Cardiac fibroblast (primary cell): ENCODE data around the gene TBC1D3B.
"Not testable (repeated sequence)": the region's sequence is repeated elsewhere in the genome, so short reads cannot be mapped to it uniquely, and the experiment has no call there.

ENCODE experiments used
- DNase-seq, 2 donors: peaks; one replicate each; pipeline versions ENCODE4 v3.0.0 to v3.0.0-alpha.2; 2010; ENCODE audit warnings: low read depth in 2 of 2
- H3K4me3 ChIP-seq, 2 donors: replicated peaks in 1 of 2; 1 replicate in 1 of 2; 2 replicates in 1 of 2; pipeline ENCODE4 v1.5.1; 2011; ENCODE audit warnings: low read depth in 2 of 2, low read length in 2 of 2, mild to moderate bottlenecking in 2 of 2, moderate library complexity in 1 of 2
- TF ChIP-seq, protein P1 (sequence below): IDR thresholded peaks from one replicate; pipeline ENCODE4 v1.5.1; 2011; ENCODE audit warnings: low read depth, mild to moderate bottlenecking, low read length, inconsistent platforms

The TBC1D3B gene

DNA sequence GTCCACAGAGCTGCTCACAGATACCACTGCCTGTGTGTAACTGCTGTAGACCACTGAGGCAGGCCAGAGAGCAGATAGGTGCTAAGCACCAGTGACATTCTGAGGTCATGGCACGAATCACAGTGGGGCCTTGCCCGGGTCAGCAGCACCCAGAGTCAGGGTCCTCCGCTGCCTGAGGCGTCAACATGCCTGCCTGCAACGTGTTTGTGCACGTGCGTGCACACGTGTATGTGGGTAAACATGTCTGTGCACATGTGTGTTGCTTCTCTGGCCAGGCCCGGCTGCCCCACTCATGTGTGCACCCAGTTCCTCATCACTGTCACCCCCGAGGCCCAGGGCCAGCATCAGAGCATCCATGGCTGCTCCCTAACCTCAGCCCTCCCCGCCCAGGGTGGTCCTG lies at the start of gene TBC1D3B:
TSS of gene TBC1D3B (minus strand) at position 101 of the 400 bp plus-strand sequence. CDS start 1,586 bp downstream, outside the sequence.
- not testable (repeated sequence) for DNase-seq, H3K4me3 ChIP-seq

DNA sequence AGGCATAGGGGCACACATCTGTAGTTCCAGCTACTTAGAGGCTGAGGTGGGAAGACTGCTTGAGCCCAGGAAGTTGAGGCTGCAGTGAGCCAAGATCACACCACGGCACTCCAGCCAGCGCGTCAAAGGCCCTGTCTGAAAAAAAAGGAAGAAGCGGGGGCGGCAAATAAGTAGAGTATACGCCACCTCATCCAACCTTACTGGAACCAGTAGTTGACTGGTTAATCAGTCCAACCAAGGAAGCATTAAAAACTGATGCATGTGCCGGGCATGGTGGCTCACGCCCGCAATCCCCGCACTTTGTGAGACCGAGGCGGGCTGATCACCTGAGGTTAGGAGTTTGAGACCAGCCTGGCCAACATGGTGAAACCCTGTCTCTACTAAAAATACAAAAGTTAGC lies 46.5 kb upstream of the TBC1D3B start:
- not testable (repeated sequence) for H3K4me3 ChIP-seq, DNase-seq

DNA sequence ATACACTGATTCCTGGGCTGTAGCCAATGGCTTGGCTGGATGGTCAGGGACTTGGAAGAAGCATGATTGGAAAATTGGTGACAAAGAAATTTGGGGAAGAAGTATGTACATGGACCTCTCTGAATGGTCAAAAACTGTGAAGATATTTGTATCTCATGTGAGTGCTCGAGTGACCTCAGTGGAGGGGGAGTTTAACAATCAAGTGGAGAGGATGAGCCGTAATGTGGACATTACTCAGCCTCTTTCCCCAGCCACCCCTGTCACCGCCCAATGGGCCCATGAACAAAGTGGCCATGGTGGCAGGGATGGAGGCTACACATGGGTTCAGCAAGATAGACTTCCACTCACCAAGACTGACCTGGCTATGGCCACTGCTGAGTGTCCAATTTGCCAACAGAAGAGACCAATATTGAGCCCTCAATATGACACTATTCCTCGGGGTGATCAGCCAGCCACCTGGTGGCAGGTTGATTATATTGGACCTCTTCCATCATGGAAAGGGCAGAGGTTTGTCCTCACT lies 45.2 kb upstream of the TBC1D3B start:
- DNase-seq, H3K4me3 ChIP-seq: not testable (repeated sequence)

DNA sequence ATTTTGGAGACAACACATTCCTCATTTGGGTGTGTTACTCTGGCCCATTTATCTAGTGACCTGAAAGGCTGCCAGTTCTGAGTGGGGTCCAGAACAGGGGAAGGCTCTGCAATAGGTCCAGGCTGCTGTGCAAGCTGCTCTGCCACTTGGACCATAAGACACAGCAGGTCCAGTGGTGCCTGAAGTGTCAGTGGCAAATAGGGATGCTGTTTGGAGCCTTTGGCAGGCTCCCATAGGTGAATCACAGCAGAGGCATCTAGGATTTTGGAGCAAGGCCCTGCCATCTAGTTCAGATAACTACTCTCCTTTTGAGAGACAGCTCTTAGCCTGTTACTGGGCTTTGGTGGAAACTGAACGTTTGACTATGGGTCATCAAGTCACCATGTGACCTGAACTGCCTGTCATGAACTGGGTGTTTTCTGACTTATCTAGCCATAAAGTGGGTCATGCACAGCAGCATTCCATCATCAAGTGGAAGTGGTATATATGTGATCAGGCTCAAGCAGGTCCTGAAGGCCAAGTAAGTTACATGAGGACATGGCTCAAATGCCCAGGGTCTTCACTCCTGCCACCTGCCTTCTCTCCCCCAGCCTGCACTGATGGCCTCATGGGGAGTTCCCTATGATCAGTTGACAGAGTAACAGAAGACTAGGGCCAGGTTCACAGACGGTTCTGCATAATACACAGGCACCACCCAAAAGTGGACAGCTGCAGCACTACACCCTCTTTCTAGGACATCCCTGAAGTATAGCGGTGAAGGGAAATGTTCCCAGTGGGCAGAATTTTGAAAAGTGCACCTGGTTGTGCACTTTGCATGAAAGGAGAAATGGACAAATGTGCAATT lies 44.5 kb upstream of the TBC1D3B start:
- not testable (repeated sequence) for H3K4me3 ChIP-seq

DNA sequence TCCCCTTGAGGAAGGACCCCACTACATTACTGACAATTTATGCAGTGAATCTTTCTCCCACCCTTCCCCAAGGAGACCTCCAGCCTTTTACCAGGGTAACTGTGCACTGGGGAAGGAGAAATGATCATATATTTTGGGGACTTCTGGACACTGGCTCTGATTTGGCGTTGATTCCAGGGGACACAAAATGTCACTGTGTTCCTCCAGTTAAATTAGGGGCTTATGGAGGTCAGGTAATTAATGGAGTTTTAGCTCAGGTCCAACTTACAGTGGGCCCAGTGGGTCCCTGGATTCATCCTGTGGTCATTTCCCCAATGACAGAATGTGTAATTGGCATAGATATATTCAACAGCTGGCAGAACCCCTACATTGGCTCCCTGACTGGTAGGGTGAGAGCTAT lies 43.1 kb upstream of the TBC1D3B start:
- not testable (repeated sequence) for DNase-seq, H3K4me3 ChIP-seq

More for the DNA sequence above, 44.5 kb upstream of the TBC1D3B start:
- not testable (repeated sequence) for DNase-seq

DNA sequence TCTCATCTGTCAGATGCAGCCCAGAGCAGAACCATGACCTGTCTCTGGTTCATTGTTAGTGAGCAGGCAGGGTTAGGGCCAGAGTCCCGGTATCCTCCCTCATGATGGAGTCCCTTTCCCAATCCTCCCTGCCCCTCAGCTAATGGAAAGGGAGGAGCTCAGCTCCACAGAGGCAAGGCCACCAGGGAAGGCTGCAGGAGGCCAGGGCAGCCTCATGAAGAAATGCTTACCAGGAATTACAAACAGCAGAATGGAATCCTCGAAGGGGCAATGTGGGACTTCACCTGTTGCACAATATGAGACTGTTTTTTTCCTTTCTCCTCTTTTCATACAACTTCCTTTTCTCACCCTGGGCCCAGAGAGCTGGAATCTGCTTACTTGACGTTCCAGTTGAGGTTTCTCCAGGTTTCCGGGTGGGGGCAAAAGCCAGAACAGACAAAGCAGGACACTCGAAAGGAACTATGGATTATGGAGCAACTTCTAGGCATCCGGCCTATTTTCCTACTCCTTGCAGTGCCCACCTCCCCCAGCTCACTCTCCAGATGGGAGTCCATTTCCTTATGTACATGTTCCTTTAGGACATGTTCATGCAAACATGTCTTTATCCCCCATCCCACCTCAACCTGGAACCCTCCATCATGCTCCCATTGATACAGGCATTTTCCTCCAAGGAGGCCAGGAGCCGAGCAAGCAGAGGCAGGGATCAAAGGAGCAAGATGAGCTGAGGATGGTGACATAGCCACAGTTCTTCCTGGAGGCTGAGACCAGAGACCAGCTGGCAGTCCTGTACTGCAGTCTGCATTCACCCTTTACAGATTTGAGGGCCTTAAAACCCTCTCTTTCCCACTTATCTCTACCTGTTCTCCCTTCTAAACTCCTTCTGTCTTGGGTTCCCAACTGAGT lies 39.2 kb upstream of the TBC1D3B start:
- peak in 1 of 2 donors; percentile 32 for DNase-seq
- H3K4me3 ChIP-seq, result not testable (repeated sequence)

DNA sequence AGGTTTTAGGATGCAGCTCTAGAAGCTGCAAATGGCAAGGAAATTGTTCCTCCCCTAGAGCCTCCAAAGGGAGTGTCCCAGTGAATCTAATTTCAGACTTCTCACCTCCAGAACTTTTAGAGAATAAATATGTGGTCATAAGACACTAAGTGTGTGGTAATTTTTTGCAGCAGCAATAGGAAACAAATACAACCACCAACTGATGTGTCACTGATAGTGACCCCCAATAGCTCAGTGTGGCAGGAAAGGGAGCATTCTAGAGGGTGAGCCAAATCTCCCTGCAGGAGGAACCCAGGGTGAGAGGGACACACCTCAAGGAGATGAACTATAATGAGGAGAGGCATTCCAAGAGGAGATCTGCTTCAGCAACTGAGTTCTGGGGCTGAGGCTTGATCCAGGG lies 38.5 kb upstream of the TBC1D3B start:
- TF ChIP-seq, protein P1, sequence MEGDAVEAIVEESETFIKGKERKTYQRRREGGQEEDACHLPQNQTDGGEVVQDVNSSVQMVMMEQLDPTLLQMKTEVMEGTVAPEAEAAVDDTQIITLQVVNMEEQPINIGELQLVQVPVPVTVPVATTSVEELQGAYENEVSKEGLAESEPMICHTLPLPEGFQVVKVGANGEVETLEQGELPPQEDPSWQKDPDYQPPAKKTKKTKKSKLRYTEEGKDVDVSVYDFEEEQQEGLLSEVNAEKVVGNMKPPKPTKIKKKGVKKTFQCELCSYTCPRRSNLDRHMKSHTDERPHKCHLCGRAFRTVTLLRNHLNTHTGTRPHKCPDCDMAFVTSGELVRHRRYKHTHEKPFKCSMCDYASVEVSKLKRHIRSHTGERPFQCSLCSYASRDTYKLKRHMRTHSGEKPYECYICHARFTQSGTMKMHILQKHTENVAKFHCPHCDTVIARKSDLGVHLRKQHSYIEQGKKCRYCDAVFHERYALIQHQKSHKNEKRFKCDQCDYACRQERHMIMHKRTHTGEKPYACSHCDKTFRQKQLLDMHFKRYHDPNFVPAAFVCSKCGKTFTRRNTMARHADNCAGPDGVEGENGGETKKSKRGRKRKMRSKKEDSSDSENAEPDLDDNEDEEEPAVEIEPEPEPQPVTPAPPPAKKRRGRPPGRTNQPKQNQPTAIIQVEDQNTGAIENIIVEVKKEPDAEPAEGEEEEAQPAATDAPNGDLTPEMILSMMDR, result no peak
- DNase-seq, result no peak
- no peak overlapping the region for H3K4me3 ChIP-seq

DNA sequence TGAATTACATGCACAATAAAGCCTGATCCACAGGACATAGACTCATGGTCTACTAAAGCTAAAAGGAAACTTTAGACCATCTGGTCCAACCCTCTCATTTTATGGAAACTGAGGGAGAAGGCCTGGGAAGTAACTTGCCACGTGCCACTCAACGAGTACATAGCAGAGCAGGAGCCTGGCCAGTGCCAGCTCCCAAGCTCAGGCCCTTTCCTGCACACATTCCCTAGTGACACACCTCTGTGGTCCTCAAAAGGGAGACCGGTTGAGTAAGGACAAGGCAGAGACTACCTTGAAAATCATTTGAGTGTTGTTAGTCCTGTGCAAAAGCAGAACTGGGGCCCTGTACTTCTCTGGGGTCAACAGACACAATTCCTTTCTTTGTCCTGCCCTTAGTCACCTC lies 37.3 kb upstream of the TBC1D3B start:
- no peak for DNase-seq
- H3K4me3 ChIP-seq, result no peak overlapping the region
- TF ChIP-seq, protein P1, result no peak

DNA sequence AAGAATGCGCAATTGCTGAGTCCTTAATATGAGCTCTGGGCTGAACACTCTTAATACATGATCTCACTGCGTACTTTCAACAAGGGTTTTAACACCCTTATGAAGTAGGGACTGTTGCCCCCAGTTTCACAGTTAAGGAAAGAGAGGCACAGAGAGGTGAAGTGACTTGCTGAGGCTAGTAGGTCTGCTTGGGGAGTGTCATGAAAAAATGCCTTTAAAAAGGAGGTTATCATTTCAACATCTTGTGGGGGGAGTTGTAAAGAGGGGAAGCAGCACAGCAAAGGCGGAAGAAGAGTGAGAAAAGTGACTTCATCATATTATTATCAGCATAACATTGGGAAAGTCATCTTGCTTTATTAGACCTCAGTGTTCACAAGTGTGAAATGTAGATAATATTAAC lies 36.5 kb upstream of the TBC1D3B start:
- TF ChIP-seq, protein P1, result no peak
- no peak for DNase-seq
- H3K4me3 ChIP-seq, result no peak overlapping the region

DNA sequence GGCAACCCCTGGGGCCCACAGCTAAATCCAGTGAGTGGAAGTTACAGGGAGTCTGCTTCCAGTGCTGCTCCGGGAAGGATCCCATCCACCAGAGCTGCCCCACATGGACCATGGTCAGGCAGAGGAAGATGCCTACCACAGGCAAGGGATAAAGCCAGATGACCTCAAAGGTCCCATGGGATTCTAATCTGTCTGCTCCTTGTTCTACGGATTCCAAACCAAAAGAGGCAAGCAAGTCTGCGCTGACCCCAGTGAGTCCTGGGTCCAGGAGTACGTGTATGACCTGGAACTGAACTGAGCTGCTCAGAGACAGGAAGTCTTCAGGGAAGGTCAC lies 35.8 kb upstream of the TBC1D3B start:
- TF ChIP-seq, protein P1, result no peak
- no peak for DNase-seq
- H3K4me3 ChIP-seq, result no peak overlapping the region

DNA sequence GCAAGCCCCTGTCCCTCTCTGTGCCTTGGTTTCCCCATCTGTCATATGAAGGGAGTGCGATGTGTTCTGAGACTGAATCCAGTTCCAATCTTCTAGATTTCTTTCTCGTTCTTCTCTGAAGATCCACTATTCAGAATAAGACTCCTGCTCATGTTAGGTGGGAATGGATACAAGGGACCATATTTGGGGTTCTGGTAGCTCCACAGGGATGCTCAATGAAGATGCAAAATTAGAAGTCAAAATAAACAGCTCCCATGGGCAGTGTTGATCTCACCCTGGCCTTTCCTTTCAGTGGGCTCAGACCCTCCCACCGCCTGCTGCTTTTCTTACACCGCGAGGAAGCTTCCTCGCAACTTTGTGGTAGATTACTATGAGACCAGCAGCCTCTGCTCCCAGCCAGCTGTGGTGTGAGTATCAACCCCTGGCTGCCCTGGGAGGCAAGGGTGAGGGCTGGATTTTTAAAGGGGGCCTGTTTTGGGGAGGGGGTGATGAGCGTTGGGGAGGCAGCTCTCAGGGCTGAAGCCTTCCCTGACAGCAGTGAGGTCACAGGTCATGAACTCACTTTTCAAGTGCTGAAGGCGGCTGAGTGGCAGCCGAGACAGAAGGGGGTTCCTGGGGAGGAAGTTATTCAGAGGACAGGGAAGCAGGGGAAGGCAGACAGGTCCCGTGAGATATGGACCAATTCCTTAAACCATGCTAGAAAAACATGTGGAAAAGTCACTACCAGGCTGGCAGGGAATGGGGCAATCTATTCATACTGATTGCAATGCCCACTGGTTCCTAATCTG lies 35.2 kb upstream of the TBC1D3B start:
- not testable (repeated sequence) for H3K4me3 ChIP-seq, DNase-seq

DNA sequence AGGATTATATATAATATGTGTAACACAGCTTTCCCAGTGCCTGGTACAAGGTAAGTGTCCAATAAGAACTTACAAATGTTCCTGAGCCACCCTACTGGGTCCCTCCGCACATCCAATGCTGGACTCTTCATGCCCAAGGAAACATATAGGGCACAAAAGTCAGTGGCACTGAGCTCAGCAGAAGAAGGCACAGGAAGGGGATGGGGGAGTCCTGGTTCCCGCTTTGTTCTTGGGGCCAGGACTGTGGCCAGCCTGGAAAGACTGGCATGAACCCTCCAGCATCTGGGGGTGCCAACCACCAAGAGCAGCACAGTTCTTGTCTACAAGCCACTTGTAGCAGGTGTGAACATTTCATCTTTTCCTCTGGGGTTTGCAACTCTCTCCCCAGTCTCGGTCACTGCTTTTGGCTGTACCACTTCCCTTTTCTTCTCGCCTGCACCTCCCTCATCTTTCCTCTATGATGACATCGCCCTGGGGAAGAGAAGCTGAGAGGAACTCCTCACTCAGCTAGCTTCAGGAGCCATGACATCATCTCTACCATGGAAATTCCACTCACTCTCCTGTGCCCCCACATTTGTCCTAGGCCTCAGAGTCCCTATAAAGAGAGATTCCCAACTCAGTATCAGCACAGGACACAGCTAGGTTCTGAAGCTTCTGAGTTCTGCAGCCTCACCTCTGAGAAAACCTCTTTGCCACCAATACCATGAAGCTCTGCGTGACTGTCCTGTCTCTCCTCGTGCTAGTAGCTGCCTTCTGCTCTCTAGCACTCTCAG lies 34.2 kb upstream of the TBC1D3B start, which contains the start of gene CCL4L2:
TSS of gene CCL4L2 (plus strand) at position 625 of the 773 bp plus-strand sequence.
- DNase-seq, H3K4me3 ChIP-seq: not testable (repeated sequence)
